Activated CD4-positive, alpha-beta T cell treated with anti-CD3 and anti-CD28 coated beads, Interleukin-10, Interleukin-2, amounts not matched to agents 100 ng/mL and 50 ng/mL, durations not matched to agents 16 hours and 8 hours (primary cell): ENCODE measurements around the gene CCDC149.

ENCODE experiments used
- DNase-seq: peaks from one replicate; pipeline ENCODE4 v3.0.0-alpha.2; 2020

Gene CCDC149

GRCh38 chr4:24837781-24838180 is 75.1 kb downstream of the CCDC149 start:
- DNase-seq, result no peak

DNA sequence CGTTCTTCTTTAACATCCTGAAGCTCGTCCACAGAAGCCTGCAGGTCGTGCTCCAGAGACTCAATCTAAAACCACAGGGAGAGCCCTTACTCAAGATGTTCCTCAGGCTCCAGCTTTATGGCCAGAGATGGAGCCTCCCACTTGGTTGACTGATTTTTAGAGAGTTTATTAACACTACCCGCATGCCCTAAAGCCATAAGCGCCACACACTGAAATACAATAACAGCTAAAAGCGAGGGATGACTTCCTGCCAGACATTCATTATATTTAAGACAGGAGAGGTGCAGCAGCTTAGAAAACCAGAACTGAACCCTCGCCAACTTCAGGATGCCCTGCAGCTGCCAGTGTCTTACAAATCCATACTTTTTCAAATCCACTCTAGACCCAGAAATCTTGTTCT is 75.5 kb downstream of the CCDC149 start:
- no peak for DNase-seq

DNA sequence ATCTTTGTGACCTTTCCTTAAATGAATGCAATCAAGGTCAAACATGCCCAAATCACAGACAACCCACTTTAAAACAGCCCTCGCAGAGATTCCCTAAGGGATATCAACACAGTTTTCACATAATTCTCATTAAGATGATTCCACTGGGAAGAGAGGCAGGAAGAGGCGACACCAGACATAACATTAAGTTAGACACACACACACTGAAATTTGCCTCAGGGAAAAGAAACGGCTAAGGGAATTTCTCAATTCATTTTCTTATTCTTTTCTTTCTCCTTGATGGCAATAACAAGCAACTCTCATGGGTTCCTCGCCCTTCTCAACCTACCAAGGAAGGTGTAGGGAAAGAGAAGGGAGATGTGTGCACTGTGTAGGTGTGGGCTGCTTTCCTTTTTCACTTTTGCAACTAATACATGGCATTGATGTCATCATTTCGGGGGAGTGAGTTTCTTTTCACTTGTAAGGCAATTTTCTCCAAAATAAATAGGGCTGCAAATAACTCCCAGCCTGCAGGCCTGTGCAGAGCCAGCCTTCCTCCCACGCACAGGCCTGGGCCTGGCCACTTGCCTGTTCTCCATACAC is 76.1 kb downstream of the CCDC149 start:
- no peak for DNase-seq

- no peak for DNase-seq
Measured at GRCh38 chr4:24835696-24836095, 77.1 kb downstream of the CCDC149 start.

GRCh38 chr4:24831637-24832036 is 81.2 kb downstream of the CCDC149 start:
- DNase-seq, result no peak

DNA sequence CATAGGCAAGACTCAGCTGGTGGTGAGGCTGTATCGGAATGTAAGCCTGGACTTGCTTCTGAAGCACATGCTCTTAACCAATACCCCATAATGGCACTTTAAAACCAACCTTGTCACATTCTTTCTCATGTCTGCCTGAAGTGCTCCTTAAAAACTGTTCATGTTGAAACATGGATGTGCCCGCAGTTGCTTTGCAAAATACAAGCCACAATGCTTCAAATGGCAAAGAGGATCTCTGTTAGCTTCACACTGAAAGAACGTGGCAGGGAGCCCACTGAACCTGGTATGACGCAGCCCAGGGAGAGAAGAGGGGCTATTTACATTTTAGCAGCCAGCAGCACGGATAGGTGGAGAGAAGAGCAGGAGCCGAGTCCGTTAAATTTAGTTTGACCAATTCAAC is 88.1 kb downstream of the CCDC149 start:
- no peak for DNase-seq

- no peak for DNase-seq
Measured at GRCh38 chr4:24820541-24820940, 92.3 kb downstream of the CCDC149 start.

GRCh38 chr4:24816797-24817196 is 96.0 kb downstream of the CCDC149 start:
- no peak for DNase-seq

GRCh38 chr4:24813732-24814131 is 99.1 kb downstream of the CCDC149 start:
- DNase-seq, result no peak

- DNase-seq, result no peak
Measured at GRCh38 chr4:24810871-24811631, 101.8 kb downstream of the CCDC149 start.

GRCh38 chr4:24809815-24810405 is 102.9 kb downstream of the CCDC149 start:
- DNase-seq, result no peak

DNA sequence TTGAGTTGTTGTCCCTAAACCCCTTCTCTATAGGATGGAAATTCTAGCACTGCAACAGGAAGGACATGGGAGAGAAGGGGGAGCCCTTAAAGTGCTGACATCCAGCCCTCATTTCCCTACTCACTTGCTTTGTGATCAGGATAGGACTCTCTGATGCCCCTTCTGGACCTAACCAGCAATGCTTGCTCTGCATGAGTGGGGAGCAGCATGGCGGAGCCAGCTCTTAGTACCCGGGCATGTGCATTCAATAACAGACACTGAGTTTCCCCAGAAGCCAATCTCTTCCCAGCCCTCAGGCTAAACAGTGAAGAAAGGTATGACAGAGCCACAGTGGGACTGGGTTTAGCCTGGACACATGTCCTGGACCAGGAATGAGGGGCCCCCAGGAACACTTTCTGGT is 103.5 kb downstream of the CCDC149 start:
- DNase-seq, result no peak

DNA sequence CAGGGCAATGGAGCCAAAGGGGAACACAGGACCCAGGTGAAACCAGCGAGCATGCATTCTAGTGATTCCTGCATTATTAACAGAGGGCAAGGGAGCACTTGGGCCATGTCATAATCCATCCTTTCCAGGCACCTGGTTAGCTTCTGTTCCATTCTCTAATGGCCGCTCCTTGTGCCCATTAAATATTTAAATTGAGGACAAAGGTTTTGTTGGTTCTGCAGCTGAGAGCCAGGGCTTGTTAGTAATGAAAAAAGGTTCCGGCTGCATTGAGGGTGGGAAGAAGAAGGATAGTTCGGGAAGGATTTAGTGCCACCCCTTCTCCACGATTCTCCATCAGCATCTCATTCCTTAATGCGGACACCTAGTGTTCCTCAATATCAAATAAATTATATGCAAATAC is 103.9 kb downstream of the CCDC149 start:
- no peak for DNase-seq

DNA sequence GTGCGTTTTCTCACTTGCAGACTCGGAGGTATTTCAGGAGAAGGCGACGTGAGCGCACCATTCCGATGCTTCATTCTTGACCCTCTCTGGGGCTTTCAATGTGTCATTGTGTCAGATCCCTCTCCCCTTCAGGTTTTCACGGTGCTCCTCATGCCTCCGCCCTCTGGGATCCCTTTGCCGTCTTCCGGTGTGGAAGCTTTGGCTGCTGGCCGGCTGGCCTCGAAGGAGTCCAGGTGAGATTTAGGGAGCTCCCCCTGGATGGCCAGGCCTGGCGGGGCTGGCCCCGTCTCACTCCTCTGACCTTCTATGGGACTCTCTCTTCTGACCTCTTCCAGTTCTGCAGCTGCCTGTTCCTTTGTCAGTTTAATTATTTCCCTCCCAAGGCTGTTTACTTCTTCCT is 104.6 kb downstream of the CCDC149 start:
- no peak for DNase-seq

DNA sequence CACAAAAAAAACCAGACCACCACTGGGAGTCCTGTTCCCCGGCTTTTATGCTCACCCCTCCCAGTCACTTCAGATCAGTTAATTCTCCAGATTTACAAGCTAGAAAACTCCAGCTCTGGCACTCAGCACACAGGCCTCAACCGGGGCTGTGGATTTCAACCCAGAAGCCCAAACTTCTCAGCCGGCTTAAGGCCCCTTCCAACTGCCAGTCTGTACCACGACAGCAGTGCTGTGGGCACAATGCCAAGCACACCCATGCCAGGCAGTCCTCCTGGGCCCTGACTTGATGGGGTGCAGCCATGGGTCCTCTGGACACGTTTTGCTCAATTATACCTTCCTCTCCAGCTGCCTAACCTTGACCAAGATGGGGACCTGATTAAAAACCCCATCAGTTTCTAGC is 105.2 kb downstream of the CCDC149 start:
- DNase-seq, result no peak

GRCh38 chr4:24806206-24806990 is 106.4 kb downstream of the CCDC149 start:
- no peak for DNase-seq

GRCh38 chr4:24805566-24805965 is 107.3 kb downstream of the CCDC149 start:
- DNase-seq, result no peak

DNA sequence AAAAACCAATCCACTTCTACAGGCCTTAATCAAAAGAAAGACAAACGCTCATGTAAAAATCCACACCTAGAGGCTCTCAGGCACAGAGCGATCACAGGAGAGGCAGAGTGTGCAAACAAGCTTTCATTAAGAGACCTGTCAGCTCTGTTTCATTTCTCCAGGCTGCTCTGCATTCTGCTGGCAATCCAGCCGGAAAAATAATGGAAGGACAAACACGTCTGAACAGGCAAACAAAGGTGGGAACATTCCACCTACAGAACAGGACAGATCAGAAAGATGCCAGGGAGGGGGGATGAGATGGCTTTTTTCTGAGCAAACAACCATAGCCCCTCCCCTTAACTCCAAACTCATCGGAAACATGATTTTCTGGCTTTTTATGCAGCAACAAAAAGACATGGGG is 107.8 kb downstream of the CCDC149 start:
- DNase-seq, result no peak

DNA sequence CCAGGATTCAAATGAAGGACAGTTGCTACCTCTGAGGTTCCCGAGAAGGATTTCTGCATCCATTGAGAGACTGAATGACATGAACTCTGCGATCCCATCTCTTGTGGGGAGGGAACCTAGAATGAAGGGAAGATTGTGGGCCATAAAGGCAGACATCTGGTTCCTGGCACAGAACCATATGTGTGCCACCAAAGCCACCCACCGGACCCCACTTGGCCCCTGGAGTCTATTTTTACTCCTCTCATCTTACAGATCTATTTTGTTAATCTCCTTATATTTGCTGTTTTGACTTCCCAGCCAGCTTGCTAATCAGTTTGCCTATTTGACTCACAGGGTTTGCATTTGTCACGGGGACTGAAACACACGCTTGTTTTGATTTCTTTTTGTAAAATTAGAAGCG is 110.2 kb downstream of the CCDC149 start:
- no peak for DNase-seq

- DNase-seq, result no peak
Measured at GRCh38 chr4:24801136-24801855, 111.5 kb downstream of the CCDC149 start.

DNA sequence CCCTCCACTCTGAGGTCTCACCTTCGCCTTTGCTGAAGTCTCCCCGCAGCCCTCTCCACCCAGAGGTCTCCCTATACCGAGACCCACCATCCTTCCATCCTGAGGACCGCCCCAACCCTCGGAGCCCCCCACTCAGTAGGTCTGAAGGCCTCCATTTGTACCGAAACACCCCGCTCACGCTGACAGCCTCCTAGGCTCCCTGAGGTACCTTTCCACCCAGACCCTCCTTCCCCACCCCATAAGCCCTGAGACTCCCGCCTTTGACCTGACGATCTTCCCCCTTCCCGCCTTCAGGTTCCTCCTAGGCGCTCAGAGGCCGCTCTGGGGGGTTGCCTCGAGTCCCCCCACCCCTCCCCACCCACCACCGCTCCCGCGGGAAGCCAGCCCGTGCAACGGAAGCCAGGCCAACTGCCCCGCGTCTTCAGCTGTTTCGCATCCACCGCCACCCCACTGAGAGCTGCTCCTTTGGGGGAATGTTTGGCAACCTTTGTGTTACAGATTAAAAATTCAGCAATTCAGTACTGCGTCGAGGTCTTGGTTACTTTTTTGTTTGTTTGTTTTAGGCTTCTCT is 112.4 kb downstream of the CCDC149 start:
- DNase-seq, result no peak

- no peak for DNase-seq
Measured at GRCh38 chr4:24799544-24800324, 113.1 kb downstream of the CCDC149 start.
